ENCODE measurements around the gene TNN.
"Not testable (repeated sequence)": the region's sequence is repeated elsewhere in the genome, so short reads cannot be mapped to it uniquely, and the experiment has no call there.

Gene TNN

DNA sequence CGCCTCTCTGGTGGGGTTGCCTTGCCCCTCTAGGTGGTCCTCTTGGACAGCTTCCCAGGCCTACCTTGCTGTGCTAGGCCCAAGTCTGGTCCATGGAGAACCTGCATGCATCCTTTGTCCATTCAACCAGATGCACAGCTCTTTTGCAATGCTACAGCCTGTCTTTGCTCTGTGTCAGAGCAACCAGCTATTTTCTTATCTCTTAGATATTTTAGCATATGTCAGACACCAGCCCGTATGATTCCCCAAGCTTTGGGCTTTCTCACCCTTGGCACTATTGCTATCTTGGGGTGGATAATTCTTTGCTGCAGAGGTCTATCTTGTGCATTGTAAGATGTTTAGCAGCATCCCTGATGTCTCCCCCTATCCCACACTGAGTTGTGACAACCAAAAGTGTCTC, 32.3 kb downstream of the TNN start:
- no peak for DNase-seq (ENCODE audit: low read depth, low spot score)
- TF ChIP-seq, protein P1, sequence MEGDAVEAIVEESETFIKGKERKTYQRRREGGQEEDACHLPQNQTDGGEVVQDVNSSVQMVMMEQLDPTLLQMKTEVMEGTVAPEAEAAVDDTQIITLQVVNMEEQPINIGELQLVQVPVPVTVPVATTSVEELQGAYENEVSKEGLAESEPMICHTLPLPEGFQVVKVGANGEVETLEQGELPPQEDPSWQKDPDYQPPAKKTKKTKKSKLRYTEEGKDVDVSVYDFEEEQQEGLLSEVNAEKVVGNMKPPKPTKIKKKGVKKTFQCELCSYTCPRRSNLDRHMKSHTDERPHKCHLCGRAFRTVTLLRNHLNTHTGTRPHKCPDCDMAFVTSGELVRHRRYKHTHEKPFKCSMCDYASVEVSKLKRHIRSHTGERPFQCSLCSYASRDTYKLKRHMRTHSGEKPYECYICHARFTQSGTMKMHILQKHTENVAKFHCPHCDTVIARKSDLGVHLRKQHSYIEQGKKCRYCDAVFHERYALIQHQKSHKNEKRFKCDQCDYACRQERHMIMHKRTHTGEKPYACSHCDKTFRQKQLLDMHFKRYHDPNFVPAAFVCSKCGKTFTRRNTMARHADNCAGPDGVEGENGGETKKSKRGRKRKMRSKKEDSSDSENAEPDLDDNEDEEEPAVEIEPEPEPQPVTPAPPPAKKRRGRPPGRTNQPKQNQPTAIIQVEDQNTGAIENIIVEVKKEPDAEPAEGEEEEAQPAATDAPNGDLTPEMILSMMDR (IDR thresholded peaks at IDR 0.05; ENCODE audit: low read depth, low read length): no peak
- H3K4me3 ChIP-seq (ENCODE audit: low read depth, low read length): no peak overlapping the region
- in situ Hi-C loops (cut with HindIII; ENCODE audit: low sequenced_read_pairs): no loop called here

GRCh38 chr1:175102166-175102565, 34.5 kb downstream of the TNN start:
- H3K4me3 ChIP-seq (ENCODE audit: low read depth, low read length); DNase-seq (ENCODE audit: low read depth, low spot score); in situ Hi-C loops (cut with HindIII; ENCODE audit: low sequenced_read_pairs): not testable (repeated sequence)

DNA sequence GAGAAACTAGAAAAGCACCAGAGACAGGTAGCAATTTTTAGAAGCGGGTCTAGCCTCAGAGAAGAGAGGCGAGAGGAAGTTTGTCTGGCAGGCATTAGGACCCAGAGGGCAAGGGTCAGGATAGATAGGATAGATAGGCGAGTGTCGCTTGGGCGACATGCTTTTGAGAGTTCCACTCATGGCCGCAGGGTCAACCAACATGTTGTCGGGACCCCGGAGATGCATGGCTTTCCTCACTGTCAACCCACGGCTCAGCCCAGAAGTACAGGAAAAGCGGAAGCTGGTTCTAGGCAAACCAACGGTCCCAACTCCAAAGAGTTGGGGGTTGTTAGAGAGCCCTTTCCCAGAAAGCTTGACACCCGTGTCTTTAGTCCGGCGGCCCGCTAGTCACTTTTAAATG, 38.9 kb downstream of the TNN start:
- in situ Hi-C loops (cut with HindIII; ENCODE audit: low sequenced_read_pairs); H3K4me3 ChIP-seq (ENCODE audit: low read depth, low read length); DNase-seq (ENCODE audit: low read depth, low spot score): not testable (repeated sequence)

DNA sequence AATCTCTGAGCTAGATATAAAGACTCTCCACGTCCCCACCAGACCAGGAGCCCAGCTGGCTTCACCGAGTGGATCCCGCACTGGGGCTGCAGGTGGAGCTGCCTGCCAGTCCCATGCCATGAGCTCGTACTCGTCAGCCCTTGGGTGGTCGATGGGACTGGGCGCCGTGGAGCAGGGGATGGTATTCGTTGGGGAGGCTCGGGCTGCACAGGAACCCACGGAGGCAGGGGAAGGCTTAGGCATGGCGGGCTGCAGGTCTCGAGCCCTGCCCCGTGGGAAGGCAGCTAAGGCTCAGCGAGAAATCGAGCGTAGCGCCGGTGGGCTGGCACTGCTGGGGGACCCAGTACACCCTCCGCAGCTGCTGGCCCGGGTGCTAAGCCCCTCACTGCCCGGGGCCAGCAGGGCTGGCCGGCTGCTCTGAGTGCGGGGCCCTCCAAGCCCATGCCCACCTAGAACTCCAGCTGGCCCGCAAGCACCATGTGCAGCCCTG, 40.7 kb downstream of the TNN start:
- DNase-seq (ENCODE audit: low read depth, low spot score); in situ Hi-C loops (cut with HindIII; ENCODE audit: low sequenced_read_pairs); H3K4me3 ChIP-seq (ENCODE audit: low read depth, low read length): not testable (repeated sequence)

- H3K4me3 ChIP-seq (ENCODE audit: low read depth, low read length): no peak overlapping the region
- TF ChIP-seq, protein P1 (IDR thresholded peaks at IDR 0.05; ENCODE audit: low read depth, low read length): no peak
- DNase-seq (ENCODE audit: low read depth, low spot score): no peak
- in situ Hi-C loops (cut with HindIII; ENCODE audit: low sequenced_read_pairs): no loop called here
Measured at GRCh38 chr1:175114996-175115395, 47.4 kb downstream of the TNN start.

DNA sequence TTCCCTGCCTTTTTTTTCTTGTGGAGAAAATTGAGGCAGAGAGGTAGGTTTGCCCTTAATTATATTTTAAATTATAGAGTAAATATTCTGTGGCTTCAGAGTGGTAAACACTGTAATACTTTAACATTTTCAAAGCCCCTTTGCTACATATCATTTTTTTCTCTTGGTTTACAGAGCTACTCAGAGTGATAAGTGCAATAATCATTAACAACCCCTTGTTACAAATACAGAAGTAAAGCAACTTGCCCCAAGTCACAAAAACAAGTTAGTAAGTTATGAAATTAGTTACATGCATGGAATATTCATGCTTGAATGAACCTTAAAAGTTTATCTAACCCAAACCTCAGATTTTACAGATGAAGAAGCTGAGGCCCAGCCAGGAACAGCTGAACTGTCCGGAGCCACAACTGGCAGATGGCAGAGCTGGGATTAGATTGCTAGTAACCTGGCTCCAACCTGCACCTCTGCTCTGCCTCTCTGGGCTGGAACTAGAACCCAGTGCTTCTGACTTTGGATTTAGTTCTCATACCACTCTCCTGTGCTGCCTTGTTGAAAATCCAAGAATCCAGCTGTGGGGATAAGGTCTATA, 48.7 kb downstream of the TNN start:
- in situ Hi-C loops (cut with HindIII; ENCODE audit: low sequenced_read_pairs): no loop called here

DNA sequence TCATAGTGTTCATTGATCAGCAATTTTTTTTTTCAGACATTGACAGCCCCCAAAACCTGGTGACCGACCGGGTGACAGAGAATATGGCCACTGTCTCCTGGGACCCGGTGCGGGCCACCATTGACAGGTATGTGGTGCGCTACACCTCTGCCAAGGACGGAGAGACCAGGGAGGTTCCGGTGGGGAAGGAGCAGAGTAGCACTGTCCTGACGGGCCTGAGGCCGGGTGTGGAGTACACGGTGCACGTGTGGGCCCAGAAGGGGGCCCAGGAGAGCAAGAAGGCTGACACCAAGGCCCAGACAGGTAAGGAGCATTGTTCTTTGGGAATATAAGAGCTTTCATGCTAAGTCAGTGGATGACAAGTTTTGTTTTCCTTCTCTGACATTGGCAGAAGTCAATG, 49.3 kb downstream of the TNN start:
- in situ Hi-C loops (cut with HindIII; ENCODE audit: low sequenced_read_pairs): no loop called here
- TF ChIP-seq, protein P1 (IDR thresholded peaks at IDR 0.05; ENCODE audit: low read depth, low read length): no peak

More for the DNA sequence above, 48.7 kb downstream of the TNN start:
- TF ChIP-seq, protein P1 (IDR thresholded peaks at IDR 0.05; ENCODE audit: low read depth, low read length): no peak
- DNase-seq (ENCODE audit: low read depth, low spot score): no peak
- H3K4me3 ChIP-seq (ENCODE audit: low read depth, low read length): no peak overlapping the region

GRCh38 chr1:175118375-175119367, 51.0 kb downstream of the TNN start:
- DNase-seq (ENCODE audit: low read depth, low spot score): no peak
- in situ Hi-C loops (cut with HindIII; ENCODE audit: low sequenced_read_pairs): no loop called here
- no peak overlapping the region for H3K4me3 ChIP-seq (ENCODE audit: low read depth, low read length)
- TF ChIP-seq, protein P1 (IDR thresholded peaks at IDR 0.05; ENCODE audit: low read depth, low read length): no peak

More for the DNA sequence above, 49.3 kb downstream of the TNN start:
- no peak for DNase-seq (ENCODE audit: low read depth, low spot score)
- H3K4me3 ChIP-seq (ENCODE audit: low read depth, low read length): no peak overlapping the region
